ENCODE data around the gene CENPS.

DNA sequence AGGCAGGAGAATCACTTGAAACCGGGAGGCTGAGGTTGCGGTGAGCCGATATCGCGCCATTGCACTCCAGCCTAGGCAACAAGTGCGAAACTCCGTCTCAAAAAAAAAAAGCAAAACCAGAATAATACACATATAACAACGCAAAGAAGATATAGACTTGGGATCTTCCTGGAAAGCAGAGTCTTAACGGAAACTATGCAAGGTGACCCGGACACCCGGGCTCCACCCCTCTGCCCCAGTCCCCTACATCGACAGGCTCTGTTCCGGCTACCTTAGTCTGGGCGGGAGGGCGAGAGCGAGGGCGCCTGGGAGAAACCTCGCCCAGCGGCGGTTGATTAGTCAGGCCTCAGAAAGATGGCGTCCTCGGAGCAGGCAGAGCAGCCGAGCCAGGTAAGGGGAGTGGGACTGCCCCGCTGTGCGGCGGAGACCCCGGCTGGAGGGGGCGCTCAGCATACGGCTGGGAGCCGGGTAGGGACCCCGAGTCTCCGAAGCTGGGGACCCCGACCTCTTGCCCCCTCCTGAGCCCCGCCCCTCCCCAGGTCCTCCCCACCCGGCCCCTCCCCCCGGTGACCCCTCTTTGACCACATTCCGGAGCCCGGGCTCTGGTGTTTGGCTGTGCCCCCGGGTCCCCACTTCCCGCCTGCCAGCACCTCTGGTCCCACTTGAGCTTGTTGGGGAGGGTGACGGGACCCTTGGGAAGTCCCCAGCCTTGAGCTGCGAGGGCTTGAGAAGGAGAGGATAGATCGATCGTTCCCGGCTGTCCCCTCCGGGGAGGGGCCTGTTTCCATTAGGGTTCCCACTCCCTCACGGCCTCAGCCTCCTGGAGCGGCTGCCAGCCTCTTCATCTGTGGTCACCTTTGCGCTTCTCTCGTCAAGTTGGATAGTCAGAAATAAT lies 44.6 kb downstream of the CENPS start, which contains the start of gene PEX14:
- TF ChIP-seq CTCF (IDR thresholded peaks at IDR 0.05; ENCODE audit: poor library complexity) (no peak), EZH2 (IDR thresholded peaks at IDR 0.05; ENCODE audit: borderline replicate concordance) (no peak), EZH2phosphoT487 (IDR thresholded peaks at IDR 0.05; ENCODE audit: low read depth, severe bottlenecking, unreplicated experiment) (no peak)

Measured in hepatocyte (in vitro differentiated cells).